ENCODE results near the gene IDI2.

DNA sequence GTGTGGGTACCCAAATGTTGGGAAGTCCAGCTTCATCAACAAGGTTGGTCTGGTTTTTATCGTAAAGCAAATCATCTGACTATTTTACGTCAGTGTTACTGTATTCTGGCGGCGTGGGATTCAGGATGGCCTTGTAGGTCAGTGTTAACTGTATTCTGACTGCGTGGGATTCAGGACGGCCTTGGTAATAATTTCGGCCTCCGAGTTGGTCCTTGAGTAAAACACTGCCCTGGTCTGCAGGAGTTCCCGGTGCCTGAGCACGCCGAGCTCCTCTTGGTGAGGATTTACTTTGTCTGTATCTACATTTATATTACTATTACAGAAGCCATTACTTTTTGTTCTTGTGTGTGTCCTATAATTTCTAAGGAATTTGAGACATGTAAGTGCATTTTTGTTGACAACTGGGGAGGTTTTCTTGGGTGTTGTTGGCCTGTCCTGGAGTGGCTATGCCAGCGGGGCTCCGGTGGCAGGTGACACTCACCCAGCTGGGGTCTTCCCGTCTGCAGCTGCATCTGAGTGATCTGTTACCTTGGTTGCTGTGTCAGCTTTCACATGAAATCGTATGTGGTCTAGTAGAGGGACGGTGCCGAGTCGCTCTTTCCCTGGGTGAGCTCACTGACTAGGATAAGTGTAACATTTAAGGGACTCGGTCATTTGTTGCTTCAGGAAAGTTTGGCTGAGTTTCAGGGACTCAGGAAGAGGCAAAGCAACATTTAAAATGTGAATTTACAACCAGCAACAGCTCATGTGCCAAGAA lies 28.2 kb downstream of the IDI2 start:
- TF ChIP-seq, protein P1, sequence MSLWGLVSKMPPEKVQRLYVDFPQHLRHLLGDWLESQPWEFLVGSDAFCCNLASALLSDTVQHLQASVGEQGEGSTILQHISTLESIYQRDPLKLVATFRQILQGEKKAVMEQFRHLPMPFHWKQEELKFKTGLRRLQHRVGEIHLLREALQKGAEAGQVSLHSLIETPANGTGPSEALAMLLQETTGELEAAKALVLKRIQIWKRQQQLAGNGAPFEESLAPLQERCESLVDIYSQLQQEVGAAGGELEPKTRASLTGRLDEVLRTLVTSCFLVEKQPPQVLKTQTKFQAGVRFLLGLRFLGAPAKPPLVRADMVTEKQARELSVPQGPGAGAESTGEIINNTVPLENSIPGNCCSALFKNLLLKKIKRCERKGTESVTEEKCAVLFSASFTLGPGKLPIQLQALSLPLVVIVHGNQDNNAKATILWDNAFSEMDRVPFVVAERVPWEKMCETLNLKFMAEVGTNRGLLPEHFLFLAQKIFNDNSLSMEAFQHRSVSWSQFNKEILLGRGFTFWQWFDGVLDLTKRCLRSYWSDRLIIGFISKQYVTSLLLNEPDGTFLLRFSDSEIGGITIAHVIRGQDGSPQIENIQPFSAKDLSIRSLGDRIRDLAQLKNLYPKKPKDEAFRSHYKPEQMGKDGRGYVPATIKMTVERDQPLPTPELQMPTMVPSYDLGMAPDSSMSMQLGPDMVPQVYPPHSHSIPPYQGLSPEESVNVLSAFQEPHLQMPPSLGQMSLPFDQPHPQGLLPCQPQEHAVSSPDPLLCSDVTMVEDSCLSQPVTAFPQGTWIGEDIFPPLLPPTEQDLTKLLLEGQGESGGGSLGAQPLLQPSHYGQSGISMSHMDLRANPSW (CRISPR knock-in tag; conservative IDR thresholded peaks at IDR 0.05; ENCODE audit: low read depth): no peak
- TF ChIP-seq, protein P2, sequence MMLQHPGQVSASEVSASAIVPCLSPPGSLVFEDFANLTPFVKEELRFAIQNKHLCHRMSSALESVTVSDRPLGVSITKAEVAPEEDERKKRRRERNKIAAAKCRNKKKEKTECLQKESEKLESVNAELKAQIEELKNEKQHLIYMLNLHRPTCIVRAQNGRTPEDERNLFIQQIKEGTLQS (CRISPR knock-in tag; conservative IDR thresholded peaks at IDR 0.05): no peak
- TF ChIP-seq, protein P3, sequence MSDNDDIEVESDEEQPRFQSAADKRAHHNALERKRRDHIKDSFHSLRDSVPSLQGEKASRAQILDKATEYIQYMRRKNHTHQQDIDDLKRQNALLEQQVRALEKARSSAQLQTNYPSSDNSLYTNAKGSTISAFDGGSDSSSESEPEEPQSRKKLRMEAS (CRISPR knock-in tag; IDR thresholded peaks at IDR 0.05): no peak
- TF ChIP-seq ETV6 (CRISPR knock-in tag; IDR thresholded peaks at IDR 0.05) (no peak), SMAD3 (CRISPR knock-in tag; IDR thresholded peaks at IDR 0.05; ENCODE audit: borderline replicate concordance) (no peak), TEAD4 (CRISPR knock-in tag; IDR thresholded peaks at IDR 0.05) (no peak), MYBL2 (CRISPR knock-in tag; IDR thresholded peaks at IDR 0.05) (no peak)
- TF ChIP-seq, protein P4, sequence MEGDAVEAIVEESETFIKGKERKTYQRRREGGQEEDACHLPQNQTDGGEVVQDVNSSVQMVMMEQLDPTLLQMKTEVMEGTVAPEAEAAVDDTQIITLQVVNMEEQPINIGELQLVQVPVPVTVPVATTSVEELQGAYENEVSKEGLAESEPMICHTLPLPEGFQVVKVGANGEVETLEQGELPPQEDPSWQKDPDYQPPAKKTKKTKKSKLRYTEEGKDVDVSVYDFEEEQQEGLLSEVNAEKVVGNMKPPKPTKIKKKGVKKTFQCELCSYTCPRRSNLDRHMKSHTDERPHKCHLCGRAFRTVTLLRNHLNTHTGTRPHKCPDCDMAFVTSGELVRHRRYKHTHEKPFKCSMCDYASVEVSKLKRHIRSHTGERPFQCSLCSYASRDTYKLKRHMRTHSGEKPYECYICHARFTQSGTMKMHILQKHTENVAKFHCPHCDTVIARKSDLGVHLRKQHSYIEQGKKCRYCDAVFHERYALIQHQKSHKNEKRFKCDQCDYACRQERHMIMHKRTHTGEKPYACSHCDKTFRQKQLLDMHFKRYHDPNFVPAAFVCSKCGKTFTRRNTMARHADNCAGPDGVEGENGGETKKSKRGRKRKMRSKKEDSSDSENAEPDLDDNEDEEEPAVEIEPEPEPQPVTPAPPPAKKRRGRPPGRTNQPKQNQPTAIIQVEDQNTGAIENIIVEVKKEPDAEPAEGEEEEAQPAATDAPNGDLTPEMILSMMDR (IDR thresholded peaks at IDR 0.05): no peak
- TF ChIP-seq, protein P5, sequence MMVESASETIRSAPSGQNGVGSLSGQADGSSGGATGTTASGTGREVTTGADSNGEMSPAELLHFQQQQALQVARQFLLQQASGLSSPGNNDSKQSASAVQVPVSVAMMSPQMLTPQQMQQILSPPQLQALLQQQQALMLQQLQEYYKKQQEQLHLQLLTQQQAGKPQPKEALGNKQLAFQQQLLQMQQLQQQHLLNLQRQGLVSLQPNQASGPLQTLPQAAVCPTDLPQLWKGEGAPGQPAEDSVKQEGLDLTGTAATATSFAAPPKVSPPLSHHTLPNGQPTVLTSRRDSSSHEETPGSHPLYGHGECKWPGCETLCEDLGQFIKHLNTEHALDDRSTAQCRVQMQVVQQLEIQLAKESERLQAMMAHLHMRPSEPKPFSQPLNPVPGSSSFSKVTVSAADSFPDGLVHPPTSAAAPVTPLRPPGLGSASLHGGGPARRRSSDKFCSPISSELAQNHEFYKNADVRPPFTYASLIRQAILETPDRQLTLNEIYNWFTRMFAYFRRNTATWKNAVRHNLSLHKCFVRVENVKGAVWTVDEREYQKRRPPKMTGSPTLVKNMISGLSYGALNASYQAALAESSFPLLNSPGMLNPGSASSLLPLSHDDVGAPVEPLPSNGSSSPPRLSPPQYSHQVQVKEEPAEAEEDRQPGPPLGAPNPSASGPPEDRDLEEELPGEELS (CRISPR knock-in tag; IDR thresholded peaks at IDR 0.05): no peak
- TF ChIP-seq, protein P6, sequence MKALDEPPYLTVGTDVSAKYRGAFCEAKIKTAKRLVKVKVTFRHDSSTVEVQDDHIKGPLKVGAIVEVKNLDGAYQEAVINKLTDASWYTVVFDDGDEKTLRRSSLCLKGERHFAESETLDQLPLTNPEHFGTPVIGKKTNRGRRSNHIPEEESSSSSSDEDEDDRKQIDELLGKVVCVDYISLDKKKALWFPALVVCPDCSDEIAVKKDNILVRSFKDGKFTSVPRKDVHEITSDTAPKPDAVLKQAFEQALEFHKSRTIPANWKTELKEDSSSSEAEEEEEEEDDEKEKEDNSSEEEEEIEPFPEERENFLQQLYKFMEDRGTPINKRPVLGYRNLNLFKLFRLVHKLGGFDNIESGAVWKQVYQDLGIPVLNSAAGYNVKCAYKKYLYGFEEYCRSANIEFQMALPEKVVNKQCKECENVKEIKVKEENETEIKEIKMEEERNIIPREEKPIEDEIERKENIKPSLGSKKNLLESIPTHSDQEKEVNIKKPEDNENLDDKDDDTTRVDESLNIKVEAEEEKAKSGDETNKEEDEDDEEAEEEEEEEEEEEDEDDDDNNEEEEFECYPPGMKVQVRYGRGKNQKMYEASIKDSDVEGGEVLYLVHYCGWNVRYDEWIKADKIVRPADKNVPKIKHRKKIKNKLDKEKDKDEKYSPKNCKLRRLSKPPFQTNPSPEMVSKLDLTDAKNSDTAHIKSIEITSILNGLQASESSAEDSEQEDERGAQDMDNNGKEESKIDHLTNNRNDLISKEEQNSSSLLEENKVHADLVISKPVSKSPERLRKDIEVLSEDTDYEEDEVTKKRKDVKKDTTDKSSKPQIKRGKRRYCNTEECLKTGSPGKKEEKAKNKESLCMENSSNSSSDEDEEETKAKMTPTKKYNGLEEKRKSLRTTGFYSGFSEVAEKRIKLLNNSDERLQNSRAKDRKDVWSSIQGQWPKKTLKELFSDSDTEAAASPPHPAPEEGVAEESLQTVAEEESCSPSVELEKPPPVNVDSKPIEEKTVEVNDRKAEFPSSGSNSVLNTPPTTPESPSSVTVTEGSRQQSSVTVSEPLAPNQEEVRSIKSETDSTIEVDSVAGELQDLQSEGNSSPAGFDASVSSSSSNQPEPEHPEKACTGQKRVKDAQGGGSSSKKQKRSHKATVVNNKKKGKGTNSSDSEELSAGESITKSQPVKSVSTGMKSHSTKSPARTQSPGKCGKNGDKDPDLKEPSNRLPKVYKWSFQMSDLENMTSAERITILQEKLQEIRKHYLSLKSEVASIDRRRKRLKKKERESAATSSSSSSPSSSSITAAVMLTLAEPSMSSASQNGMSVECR (CRISPR knock-in tag; IDR thresholded peaks at IDR 0.05; ENCODE audit: borderline replicate concordance): no peak
